HG03045 (cell line): ENCODE data around the gene ATP13A2.
"Not testable (repeated sequence)": the region's sequence is repeated elsewhere in the genome, so short reads cannot be mapped to it uniquely, and the experiment has no call there.

Source experiments
- ATAC-seq: cut with Tn5 transposase; IDR thresholded peaks from one replicate; pipeline ENCODE4 v1.9.1; 2021; ENCODE audit warnings: mild to moderate bottlenecking, moderate library complexity; ENCODE audit not compliant: unreplicated experiment

The ATP13A2 gene

GRCh38 chr1:16979475-16980327 lies 32.0 kb downstream of the ATP13A2 start:
- no peak for ATAC-seq

DNA sequence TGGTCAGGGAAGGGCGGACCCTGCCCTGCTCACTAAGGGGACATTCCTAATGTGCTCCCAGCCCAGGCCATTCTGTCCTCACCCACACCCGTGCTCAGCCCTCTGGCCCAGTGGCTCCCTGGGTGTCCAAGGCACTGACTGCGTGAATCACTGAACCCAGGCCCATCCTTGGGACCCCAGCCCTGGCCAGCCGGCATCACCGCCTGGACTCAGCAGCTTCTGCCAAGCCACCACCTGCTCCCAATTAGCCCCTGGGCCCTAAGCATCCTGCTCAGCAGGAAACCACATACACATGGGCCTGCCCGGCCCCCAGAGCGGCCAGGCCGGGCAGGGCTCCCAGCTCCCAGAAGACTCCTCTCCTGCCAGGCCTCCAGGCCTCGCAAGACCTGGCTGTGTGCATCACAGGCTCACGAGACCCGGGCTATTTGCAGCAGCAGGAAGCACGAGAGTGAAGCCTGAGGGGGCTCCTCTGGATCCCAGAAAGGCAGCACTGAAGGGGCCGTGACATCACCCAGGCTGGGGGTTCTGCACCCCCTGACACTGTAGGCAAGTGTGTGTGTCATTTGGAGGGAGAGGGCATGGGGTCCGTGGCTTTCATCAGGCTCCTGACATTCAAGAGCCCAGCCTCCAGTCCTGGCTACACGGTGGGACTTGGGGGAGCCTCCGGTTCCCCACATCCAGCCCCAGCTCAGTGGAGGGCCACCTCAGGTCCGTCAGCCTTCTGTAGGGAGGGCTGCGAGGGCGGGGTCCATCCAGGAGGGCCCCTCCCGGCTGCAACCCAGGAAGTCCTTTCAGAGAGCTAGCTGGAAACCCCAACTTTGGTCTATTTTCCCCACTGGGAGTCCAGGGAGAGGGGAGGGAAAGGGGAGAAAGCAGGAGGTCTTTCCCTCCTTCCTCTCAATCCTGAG lies 32.9 kb downstream of the ATP13A2 start:
- ATAC-seq, result no peak

DNA sequence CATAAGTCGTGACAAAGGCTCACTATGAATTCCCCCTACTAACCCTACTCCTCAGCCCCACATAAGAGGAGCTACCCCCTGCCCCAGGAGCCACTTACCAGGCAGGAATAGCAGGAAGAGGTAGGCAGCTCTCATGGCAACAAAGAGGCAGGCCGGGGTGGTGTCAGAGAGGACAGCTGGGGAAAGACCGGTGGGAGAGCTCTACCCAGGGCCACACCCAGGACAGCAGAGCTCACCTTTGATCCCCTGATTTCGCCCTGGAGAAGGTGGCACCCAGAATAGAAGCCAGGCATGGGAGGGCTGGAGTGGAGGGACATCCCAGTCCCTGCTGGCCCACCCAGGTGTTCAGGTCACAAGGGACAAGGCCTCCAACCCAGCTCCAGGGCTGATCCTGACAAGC lies 33.6 kb downstream of the ATP13A2 start:
- ATAC-seq, result no peak

DNA sequence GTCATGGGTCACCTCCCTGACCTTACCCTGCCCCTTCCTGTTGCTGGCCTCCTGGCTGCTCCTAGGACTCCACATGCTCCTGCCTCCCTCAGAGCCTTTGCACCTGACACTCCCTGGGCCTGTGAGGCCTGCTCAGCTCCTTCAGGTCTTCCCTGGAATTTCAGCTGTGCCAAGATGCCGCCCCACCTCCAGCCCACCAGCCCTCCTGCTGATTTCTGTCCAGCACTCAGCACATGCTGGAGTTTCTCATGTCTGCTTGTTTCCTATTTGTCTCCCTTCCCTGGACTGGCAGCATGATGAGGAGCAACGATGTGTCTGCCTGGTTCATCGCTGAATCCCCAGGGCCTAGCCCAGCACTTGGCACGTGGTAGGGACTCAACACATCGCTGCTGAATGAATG lies 34.4 kb downstream of the ATP13A2 start:
- no peak for ATAC-seq

- ATAC-seq, result no peak
Measured at GRCh38 chr1:16976966-16977365, 34.8 kb downstream of the ATP13A2 start.

- ATAC-seq, result no peak
Measured at GRCh38 chr1:16975838-16976237, 35.9 kb downstream of the ATP13A2 start.

DNA sequence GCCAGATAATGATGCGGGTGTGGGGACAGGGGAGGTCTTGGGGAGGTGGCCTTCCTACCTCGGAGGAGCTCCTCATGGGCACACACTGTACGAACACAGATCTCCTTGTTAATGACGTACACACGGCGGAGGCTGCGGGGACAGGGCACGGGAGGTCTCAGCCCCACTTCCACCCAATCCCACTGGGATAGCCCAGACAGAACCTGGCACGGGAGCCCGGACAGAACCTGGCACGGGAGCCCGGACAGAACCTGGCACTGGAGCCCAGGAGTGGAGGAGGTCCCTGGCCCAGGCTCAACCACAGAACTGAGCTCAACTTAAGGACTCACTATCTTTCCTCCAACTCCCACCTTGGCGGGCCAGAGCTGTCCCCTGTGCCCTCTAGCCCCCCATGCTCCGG lies 36.5 kb downstream of the ATP13A2 start:
- ATAC-seq, result no peak

- no peak for ATAC-seq
Measured at GRCh38 chr1:16973215-16973614, 38.5 kb downstream of the ATP13A2 start.

DNA sequence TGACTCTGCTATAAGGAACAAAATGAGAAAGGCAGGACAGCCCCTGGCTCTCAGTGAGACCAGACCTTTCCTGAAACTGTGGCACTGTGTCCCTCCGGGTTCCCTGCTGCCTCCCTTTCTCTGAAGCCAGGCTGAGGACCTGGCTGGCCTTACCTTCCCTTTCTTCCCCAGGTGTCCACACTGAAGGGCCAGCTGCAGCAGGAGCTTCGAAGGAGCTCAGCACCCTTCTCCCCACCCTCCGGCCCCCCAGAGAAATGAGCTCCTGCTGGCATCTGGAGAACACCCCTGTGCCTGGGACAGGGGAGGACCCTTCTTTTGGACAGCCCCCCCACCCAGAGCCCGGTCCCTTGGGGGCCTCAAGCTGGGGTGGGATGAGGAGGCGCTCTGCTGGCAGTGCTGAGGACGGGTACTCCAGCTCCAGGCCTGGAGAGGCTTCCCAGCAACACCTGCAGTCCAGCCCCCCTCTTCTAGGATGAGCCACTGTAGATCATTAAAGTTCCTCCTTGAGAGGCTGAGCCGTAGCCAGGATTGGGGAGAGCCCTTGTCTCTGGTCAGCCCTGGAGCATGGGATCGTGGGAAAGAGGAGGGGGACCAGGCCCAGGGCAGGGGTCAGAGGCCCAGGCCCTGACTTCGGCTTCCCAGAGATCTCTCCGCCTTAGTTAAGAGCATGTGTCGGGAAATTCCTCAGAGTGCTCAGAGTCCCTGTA lies 39.4 kb downstream of the ATP13A2 start:
- no peak for ATAC-seq

DNA sequence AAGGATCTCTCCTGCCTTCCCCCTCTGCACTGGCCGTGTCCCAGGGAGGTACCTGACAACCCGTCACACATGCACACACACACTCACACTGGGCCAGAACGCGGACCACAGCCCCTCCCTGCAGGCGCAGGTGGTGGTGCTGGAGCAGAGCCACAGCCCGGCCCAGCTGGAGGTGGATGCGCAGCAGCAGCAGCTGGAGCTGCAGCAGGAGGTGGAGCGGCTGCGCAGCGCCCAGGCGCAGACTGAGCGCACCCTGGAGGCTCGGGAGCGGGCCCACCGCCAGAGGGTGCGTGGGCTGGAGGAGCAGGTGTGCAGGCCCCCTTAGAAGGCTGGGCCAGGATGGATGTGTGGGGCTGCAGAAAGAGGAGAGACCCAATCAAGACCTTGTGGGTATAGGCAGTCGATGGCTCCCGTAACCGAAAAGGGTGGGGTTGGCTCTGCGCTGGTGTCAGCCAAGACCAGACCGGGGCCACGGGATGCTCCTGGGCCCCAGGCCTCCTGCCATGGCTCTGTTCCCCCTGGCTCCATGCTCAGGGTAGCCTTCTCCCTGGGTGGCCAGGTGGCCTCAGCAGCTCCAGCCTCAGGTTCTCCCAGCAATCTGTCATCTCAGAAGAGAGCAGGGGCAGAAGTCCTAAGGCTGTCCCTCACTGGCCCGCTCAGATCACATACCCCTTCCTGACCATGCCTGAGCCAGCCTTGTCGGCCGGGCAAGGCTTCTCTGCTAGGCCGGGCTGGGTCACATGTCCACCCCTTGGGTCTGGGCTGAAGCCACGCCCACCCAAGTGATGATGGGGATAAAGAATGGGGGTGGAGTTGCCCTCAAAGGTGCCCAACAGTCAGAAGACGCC lies 40.2 kb downstream of the ATP13A2 start:
- no peak for ATAC-seq

- ATAC-seq, result no peak
Measured at GRCh38 chr1:16970132-16970910, 41.4 kb downstream of the ATP13A2 start.

GRCh38 chr1:16969651-16970050 lies 42.1 kb downstream of the ATP13A2 start:
- no peak for ATAC-seq

DNA sequence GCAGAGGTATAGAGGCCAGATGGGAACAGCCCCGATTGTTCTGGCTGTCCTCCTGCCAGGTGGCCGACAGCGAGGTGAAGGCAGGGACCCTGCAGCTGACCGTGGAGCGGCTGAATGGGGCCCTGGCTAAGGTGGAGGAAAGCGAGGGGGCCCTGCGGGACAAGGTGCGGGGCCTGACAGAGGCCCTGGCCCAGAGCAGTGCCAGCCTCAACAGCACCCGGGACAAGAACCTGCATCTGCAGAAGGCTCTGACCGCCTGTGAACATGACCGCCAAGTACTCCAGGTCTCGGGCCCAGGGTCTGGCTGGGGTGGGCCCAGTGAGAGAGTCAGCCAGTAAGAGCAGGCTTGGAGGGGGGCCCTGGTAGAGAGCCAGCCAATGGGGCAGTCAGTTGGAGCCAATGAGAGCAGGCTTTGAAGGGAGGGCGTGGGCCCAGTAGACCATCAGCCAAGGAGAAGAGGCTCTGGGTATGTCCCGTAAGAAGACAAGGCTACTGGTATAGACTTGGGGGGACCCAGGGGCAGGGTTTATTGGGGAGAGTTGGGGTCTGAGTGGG lies 42.6 kb downstream of the ATP13A2 start:
- ATAC-seq, result no peak

- ATAC-seq, result no peak
Measured at GRCh38 chr1:16968372-16968771, 43.4 kb downstream of the ATP13A2 start.

GRCh38 chr1:16967962-16968361 lies 43.8 kb downstream of the ATP13A2 start:
- no peak for ATAC-seq

DNA sequence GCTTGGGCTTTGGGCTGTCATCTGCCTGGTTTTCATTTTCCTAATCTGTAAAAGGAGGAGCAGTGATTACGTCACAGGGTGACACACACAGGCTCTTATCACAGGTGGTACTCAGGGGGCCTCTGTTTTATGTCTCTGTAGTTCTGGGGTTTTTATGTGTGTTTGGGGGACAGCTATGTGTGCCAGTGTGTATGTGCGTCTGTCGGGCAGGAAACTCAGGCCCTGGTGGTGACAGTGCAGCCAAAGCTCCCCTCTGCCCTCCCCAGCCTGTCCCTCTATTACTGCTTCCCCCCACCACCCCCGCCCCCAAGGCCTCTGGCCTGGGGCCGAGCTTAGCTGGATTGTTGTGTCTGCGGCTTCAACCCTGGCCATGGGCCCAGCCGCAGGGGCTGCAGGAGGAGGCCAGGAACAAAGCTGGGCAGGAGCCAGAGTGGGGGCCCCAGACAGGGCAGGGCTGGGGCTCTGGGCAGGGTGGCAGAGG lies 44.6 kb downstream of the ATP13A2 start:
- ATAC-seq, result no peak

GRCh38 chr1:16966282-16966681 lies 45.4 kb downstream of the ATP13A2 start:
- ATAC-seq, result no peak

DNA sequence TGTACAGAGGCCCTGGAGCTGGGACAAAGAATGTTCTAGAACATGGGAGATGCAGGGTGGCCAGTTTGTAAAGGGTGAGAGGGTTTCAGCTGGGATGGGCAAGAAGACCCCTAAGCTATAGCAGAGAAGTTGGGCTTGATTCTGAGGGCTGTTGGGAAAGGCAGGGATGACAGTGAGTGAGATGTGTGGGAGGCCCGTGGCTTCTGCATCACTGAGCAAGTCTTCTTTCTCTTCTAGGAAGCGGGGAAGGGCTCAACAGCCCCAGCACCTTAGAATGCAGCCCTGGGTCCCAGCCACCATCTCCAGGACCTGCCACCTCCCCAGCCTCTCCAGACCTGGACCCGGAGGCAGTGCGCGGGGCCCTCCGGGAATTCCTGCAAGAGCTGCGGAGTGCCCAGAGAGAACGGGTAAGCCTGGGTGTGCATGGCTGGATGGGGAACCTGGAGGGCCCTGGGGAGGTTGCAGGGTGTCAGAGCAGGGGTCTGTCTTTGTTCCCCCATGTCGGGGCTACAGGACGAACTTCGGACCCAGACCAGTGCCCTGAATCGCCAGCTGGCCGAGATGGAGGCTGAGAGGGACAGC lies 46.2 kb downstream of the ATP13A2 start:
- ATAC-seq, result no peak

GRCh38 chr1:16964169-16964568 lies 47.6 kb downstream of the ATP13A2 start:
- ATAC-seq, result not testable (repeated sequence)
